Cardiac fibroblast (primary cell): Measurements from ENCODE around the gene DPPA3.

Source experiments
- DNase-seq, 2 donors: peaks; one replicate each; pipeline versions ENCODE4 v3.0.0 to v3.0.0-alpha.2; 2010; ENCODE audit warnings: low read depth in 2 of 2
- H3K4me3 ChIP-seq, 2 donors: replicated peaks in 1 of 2; 1 replicate in 1 of 2; 2 replicates in 1 of 2; pipeline ENCODE4 v1.5.1; 2011; ENCODE audit warnings: low read depth in 2 of 2, low read length in 2 of 2, mild to moderate bottlenecking in 2 of 2, moderate library complexity in 1 of 2
- TF ChIP-seq, protein P1 (sequence below): IDR thresholded peaks from one replicate; pipeline ENCODE4 v1.5.1; 2011; ENCODE audit warnings: low read depth, mild to moderate bottlenecking, low read length, inconsistent platforms

Gene DPPA3

DNA sequence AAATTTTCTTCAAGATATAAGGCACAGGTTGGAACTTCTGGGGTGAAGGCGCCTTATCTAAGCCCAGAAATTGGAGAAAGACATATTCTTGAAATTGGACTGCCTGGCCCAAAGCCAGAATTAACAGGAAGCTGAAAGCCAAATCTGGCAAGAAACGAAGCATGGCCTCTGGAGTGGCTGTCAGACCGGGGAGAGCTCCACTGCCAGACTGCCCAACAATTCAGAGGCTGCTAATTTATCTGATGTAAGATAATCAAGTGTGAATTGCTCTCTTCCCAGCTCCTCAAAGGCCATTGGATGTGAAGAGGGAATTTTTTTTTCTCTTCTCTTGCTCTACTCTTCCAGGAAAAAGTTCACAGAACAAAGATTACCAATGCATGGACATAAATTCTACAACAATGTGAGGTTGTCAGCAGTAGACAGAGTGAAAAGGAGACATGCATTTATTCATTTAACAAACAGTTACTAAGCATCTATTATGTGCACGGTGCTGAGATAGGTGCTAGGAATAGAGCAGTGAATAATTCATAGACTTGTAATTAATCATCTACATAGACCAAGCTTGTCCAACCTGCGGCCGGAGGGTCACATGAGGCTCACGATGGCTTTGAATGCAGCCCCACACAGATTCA, 15.6 kb upstream of the DPPA3 start, which contains the start of gene GDF3:
GDF3 (minus strand) TSS at position 210 of the 632 bp plus-strand sequence; CDS start at position 163, 47 bp downstream.
- TF ChIP-seq, protein P1, sequence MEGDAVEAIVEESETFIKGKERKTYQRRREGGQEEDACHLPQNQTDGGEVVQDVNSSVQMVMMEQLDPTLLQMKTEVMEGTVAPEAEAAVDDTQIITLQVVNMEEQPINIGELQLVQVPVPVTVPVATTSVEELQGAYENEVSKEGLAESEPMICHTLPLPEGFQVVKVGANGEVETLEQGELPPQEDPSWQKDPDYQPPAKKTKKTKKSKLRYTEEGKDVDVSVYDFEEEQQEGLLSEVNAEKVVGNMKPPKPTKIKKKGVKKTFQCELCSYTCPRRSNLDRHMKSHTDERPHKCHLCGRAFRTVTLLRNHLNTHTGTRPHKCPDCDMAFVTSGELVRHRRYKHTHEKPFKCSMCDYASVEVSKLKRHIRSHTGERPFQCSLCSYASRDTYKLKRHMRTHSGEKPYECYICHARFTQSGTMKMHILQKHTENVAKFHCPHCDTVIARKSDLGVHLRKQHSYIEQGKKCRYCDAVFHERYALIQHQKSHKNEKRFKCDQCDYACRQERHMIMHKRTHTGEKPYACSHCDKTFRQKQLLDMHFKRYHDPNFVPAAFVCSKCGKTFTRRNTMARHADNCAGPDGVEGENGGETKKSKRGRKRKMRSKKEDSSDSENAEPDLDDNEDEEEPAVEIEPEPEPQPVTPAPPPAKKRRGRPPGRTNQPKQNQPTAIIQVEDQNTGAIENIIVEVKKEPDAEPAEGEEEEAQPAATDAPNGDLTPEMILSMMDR: no peak
- peak; percentile 19 to 24 for DNase-seq
- no peak within 1 kb of the TSS for H3K4me3 ChIP-seq

DNA sequence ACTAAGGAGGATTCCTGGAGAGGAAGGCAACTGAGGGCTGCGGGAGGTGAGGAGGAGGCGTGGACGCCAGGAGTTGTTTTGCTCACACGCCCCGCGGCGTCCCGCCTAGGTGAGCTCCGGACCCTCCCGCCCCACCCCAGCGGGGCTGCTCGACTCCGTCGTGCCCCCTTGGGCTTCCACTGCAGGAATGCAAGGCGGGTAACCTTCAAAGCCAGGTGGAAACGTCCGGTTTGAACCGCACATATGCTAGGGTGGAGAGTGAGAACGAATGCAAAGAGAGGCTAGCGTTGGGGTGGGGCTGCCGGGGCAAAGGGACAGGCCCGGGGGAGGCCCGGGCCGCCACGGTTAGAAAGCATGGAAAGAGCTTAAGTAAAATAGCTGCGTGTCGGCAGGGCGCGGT, 5.4 kb upstream of the DPPA3 start:
- TF ChIP-seq, protein P1: no peak
- no peak for DNase-seq
- no peak overlapping the region for H3K4me3 ChIP-seq

DNA sequence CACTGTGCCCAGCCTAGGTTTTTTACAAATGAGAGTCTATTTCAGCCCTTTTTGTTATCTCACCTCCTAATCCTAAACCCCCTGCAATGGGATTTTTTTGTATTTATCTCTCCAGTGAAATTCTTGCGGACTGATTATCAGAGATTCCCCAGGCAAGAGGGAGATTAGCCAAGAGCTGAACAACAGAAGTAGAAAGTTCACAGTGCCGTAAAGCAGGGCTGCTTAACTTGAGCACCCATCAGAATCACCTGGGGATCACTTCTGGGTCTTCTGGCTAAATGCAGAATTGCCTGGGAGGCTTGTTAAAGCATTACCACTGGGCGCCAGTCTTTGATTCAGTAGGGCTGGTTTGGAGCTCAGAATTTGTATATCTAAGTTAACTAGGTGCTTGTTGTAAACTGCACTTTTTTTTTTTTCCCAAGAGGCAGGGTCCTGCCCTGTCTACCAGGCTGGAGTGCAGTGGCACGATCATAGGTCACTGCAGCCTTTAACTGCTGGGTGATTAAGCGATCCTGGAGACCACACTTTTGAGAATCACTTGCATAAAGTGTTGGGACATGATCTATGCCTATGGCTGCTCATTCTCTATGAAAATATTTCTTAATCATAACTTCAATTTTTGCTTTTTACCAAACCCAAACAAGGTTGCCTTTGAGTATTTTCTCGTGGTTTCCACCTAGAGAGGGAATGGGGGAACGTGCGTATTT, 1.1 kb upstream of the DPPA3 start:
- TF ChIP-seq, protein P1: no peak
- no peak overlapping the region for H3K4me3 ChIP-seq
- DNase-seq: no peak

DNA sequence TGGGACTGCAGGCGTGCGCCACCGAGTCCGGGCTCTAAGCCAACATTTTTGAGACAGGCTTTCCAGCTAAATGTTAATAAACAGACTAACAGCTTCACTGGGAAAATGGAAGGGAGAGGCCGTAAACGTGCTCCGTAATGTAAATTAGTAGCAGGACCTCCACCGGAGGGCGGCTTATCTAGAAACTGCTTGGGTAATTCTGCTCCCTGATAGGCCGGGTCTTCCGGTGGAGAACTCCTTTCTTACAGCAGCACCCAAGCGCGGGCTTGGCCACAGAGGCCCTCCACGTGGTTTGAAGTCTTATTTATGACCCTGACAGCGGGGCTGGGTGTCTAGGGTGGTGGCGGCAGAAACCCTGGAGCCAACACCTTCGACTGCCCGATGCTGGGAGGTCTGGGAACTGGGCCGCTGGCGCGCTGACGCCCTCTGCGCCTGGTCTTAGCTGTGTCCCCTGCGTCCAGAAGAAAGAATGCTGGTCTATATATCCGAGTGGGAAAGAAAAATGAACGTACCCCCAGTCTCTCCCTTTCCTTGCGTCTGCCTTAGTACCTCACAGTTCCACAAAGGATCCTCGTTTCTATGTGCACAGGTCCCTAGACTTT, 1.7 kb downstream of the DPPA3 start:
- TF ChIP-seq, protein P1: no peak
- H3K4me3 ChIP-seq: no peak overlapping the region
- no peak for DNase-seq

DNA sequence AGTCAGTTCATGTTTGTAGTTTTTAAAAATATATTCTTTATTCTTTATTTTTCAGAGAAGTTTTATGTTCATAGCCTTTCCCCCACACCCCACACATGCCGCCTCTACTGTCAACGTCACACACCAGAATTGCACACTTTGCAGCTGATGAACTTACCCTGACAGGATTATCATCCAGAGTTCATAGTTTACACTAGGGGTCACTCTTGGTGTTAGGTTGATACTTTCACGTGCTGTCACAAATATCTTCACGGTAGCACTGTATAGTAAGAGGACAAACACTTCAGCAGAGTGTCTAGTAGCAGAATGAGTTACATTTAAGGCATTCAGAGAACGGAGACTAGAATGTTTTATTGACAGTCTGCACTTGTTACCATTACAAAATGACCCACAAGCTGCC, 5.1 kb downstream of the DPPA3 start:
- peak in 1 of 2 donors; percentile 8 for DNase-seq

DNA sequence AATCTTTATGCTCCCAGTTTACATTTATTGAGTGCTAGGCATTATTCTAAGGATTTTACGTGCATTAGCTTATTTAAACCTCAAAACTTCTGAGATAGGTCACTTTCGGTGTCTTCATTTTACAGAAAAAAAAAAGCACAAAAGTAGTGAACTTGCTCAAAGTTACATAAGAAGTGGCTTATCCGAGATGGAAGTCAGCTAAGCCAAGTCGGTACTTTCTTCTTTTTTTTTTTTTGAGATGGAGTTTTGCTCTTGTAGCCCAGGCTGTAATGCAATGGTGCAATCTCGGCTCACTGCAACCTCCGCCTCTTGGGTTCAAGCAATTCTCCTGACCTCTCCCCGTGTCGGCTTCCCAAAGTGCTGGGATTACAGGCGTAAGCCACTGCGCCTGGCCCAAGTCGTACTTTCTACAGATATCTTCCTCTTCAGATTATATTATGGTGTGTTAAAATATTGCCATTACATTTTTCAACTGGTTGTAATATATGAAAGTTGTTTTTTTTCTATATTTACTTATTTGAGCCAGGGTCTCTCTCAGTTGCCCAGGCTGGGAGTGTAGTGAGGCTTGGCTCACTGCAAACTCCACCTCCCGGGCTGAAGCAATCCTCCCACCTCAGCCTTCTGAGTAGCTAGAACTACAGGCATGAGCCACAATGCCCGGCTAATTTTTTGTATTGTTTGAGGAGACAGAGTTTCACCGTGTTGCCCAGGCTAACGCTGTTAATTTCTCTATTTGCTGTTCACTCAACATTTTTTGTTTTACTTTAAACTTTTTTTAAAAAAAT, 8.9 kb downstream of the DPPA3 start:
- no peak overlapping the region for H3K4me3 ChIP-seq
- DNase-seq: no peak
- TF ChIP-seq, protein P1: no peak

More for the DNA sequence above, 5.1 kb downstream of the DPPA3 start:
- TF ChIP-seq, protein P1: no peak
- no peak overlapping the region for H3K4me3 ChIP-seq
